Upper lobe of left lung (tissue), 6 donors: ENCODE results near the gene CD27. TPM values are rescaled to one million over a fixed set of nuclear protein-coding genes. Genes with fewer than 3 reads are reported as not detected.

Experiments
- ATAC-seq, 2 donors: fragments of 200-7000 bp; cut with Tn5 transposase; one replicate each; pipeline ENCODE4 v1.9.1; 2022; ENCODE audit warnings: mild to moderate bottlenecking in 2 of 2, moderate library complexity in 2 of 2; ENCODE audit not compliant: low FRiP score in 2 of 2
- DNase-seq, 2 donors: peaks; one replicate each; pipeline ENCODE4 v3.0.0-alpha.2; 2019 to 2020
- H3K27ac ChIP-seq, 4 donors: fragments of 200-600 bp; sonication (generic); one replicate each; pipeline ENCODE4 v1.5.1; 2016 to 2019
- H3K27me3 ChIP-seq, 4 donors: fragments of 200-600 bp; sonication (generic); one replicate each; pipeline ENCODE4 v1.5.1; 2017 to 2019
- H3K36me3 ChIP-seq, 4 donors: fragments of 200-600 bp; sonication (generic); one replicate each; pipeline ENCODE4 v1.5.1; 2016 to 2019
- H3K4me1 ChIP-seq, 4 donors: fragments of 200-600 bp; sonication (generic); one replicate each; pipeline ENCODE4 v1.5.1; 2018 to 2019
- H3K4me3 ChIP-seq, 4 donors: fragments of 200-600 bp; sonication (generic); one replicate each; pipeline ENCODE4 v1.5.1; 2017 to 2019; ENCODE audit warnings: mild to moderate bottlenecking in 2 of 4, moderate library complexity in 1 of 4
- H3K9me3 ChIP-seq, 4 donors: fragments of 200-600 bp; sonication (generic); one replicate each; pipeline ENCODE4 v1.5.1; 2018 to 2019
- EP300 ChIP-seq, 4 donors: sonication (generic); formaldehyde crosslinking; IDR thresholded peaks; one replicate each; pipeline ENCODE4 v1.5.1; 2017; ENCODE audit warnings: antibody characterized with exemption in 4 of 4, control low read depth in 2 of 4
- POLR2A ChIP-seq, 4 donors: fragments of 450-650 bp; IDR thresholded peaks; one replicate each; pipeline ENCODE4 v1.5.1; 2016 to 2017; ENCODE audit warnings: antibody characterized with exemption in 4 of 4, mild to moderate bottlenecking in 2 of 4
- POLR2AphosphoS5 ChIP-seq, 2 donors: sonication (generic); formaldehyde crosslinking; IDR thresholded peaks; one replicate each; pipeline ENCODE4 v1.5.1; 2017; ENCODE audit warnings: antibody characterized with exemption in 2 of 2
- WGBS, 2 donors: methylation state at CpG; one replicate each; pipeline ENCODE4 v1.1.5; 2017 to 2018; 5-methylcytosine and 5-hydroxymethylcytosine counted together
- total RNA-seq, 6 donors: library from RNA; depleted of rRNA in 4 of 6; stranded (reverse); fragments of >200 nt in 4 of 6; gene quantifications; one replicate each; pipeline versions ENCODE4 v1.1.0 to v1.2.1, GENCODE V29; 2016 to 2021
- TF ChIP-seq, protein P1 (sequence below), 6 experiments: fragments of 450-650 bp in 4 of 6; fragments of 200-600 bp in 2 of 6; sonication (generic) in 2 of 6; IDR thresholded peaks; one replicate each; pipeline ENCODE4 v1.5.1; 2016 to 2019; ENCODE audit warnings: antibody characterized with exemption in 6 of 6
- donor health status: DM: no; HTN: no; CAD: no; lungs with moderate emphysema.
- donor health status: DM: no; HTN: yes; CAD: no; lungs with severe emphysema.

The CD27 gene
- total RNA-seq, 6 donors from 2014 or later: 1.0 to 8.8 (median 3.3) TPM; not detected in 1

DNA sequence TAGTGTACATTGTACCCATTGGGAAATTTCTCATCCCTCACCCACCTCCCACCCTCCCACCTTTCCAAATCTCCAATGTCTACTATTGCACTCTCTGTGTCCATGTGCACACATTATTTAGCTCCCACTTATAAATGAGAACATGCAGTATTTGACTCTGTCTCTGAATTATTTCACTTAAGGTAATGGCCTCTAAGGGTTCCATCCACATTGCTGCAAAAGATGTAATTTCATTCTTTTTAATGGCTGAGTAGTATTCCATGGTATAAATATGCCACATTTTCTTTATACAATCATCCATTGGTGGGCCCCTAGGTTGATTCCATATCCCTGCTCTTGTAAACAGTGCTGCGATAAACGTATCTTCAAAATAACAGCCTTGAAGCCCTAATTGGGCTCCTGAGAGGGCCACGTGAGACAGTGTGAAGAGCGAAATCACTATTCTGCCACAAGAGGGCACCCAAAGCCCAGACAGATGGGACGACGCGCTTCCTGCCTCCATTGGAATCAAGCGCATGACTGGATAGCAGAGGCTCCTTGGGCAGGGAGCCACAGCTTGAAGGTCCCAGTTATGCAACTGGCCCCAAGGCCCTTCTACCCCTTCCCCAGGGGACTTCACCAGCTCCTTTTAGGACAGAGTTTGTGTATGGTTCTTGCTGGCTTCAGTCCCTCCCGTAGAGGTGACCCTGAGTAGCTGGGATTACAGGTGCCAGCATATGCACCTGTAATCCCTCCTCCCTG, 21.3 kb upstream of the CD27 start:
- 1 to 4% methylated on average over 6 to 9 of the region's 9 CpGs for WGBS, 2 donors
- DNase-seq (peak in 1 of 2 donors; percentile 93), ATAC-seq (peak; percentile 95 to 98)
- Histone ChIP-seq H3K4me3 (no peak overlapping the region), H3K36me3 (no peaks in the 10 kb centered on the region), H3K4me1 (peaks cover 11 to 18% (median 13%) of the 10 kb centered on the region in 4 donors), H3K27ac (peak overlapping the region in 1 of 4 donors; percentile 27), H3K9me3 (no peaks in the 10 kb centered on the region), H3K27me3 (no peaks in the 10 kb centered on the region)
- peak; percentile 56 to 61 for TF ChIP-seq POLR2AphosphoS5 (IDR thresholded peaks at IDR 0.05)
- TF ChIP-seq, protein P1, sequence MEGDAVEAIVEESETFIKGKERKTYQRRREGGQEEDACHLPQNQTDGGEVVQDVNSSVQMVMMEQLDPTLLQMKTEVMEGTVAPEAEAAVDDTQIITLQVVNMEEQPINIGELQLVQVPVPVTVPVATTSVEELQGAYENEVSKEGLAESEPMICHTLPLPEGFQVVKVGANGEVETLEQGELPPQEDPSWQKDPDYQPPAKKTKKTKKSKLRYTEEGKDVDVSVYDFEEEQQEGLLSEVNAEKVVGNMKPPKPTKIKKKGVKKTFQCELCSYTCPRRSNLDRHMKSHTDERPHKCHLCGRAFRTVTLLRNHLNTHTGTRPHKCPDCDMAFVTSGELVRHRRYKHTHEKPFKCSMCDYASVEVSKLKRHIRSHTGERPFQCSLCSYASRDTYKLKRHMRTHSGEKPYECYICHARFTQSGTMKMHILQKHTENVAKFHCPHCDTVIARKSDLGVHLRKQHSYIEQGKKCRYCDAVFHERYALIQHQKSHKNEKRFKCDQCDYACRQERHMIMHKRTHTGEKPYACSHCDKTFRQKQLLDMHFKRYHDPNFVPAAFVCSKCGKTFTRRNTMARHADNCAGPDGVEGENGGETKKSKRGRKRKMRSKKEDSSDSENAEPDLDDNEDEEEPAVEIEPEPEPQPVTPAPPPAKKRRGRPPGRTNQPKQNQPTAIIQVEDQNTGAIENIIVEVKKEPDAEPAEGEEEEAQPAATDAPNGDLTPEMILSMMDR (IDR thresholded peaks at IDR 0.05): peak; percentile 79 to 95 (median 88)
- TF ChIP-seq EP300 (IDR thresholded peaks at IDR 0.05): no peak

DNA sequence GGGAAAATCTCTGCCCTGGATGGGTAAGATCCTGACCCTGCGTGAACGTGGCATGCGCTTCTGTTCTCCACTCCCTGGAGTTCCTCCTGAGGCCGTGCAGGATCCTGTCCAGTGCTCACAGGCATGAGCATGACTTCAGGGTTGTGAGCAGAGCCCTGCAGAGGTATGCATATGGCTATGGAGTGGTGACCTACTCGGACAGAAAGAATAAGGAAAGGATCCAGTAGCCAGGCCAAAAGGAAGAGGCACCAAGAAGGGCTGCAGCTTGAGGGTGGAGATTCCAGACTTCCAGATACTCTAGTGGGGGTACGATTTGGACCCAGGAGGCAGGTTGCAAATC, 20.8 kb upstream of the CD27 start:
- TF ChIP-seq POLR2AphosphoS5 (IDR thresholded peaks at IDR 0.05): no peak
- TF ChIP-seq, protein P1 (IDR thresholded peaks at IDR 0.05): no peak
- no peak for TF ChIP-seq EP300 (IDR thresholded peaks at IDR 0.05)
- no peak for TF ChIP-seq POLR2A (IDR thresholded peaks at IDR 0.05)
- ATAC-seq (peak in 1 of 2 donors; percentile 10), DNase-seq (no peak)
- Histone ChIP-seq H3K36me3 (no peaks in the 10 kb centered on the region), H3K27me3 (no peaks in the 10 kb centered on the region), H3K27ac (peak overlapping the region in 1 of 4 donors; percentile 27), H3K4me1 (peaks cover 11 to 18% (median 13%) of the 10 kb centered on the region in 4 donors), H3K9me3 (no peaks in the 10 kb centered on the region), H3K4me3 (no peak overlapping the region)
- WGBS, 2 donors: 45 to 49% methylated on average over 5 to 6 of the region's 6 CpGs

DNA sequence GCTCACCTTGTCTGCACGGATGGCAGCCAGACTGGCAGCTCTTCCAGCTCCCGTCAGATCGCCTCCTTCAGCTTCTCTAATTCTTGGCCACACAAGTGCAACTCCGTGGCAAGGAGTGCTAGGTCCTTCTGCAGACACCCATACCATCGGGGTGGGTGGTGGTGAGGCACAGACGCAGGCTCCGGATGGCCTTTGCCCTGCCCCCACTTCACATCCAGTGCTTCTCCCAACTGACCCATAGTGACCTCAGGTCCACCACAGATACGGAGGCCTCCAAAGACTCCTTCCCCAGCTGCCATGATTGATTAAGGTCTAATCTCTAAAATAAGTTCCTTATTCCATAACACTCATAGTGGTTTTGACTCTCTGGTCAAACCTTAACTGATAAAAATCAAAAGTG, 19.9 kb upstream of the CD27 start:
- ATAC-seq: no peak
- H3K27me3 ChIP-seq: no peaks in the 10 kb centered on the region
- no peak for TF ChIP-seq POLR2A (IDR thresholded peaks at IDR 0.05)
- no peak for TF ChIP-seq EP300 (IDR thresholded peaks at IDR 0.05)
- no peak for TF ChIP-seq POLR2AphosphoS5 (IDR thresholded peaks at IDR 0.05)
- TF ChIP-seq, protein P1 (IDR thresholded peaks at IDR 0.05): no peak
- DNase-seq: no peak
- H3K4me1 ChIP-seq: peaks cover 11 to 18% (median 13%) of the 10 kb centered on the region in 4 donors
- no peak overlapping the region for H3K4me3 ChIP-seq
- WGBS, 2 donors: 72 to 79% methylated on average over 4 to 8 of the region's 8 CpGs
- no peaks in the 10 kb centered on the region for H3K36me3 ChIP-seq
- H3K27ac ChIP-seq: no peak overlapping the region
- no peaks in the 10 kb centered on the region for H3K9me3 ChIP-seq

DNA sequence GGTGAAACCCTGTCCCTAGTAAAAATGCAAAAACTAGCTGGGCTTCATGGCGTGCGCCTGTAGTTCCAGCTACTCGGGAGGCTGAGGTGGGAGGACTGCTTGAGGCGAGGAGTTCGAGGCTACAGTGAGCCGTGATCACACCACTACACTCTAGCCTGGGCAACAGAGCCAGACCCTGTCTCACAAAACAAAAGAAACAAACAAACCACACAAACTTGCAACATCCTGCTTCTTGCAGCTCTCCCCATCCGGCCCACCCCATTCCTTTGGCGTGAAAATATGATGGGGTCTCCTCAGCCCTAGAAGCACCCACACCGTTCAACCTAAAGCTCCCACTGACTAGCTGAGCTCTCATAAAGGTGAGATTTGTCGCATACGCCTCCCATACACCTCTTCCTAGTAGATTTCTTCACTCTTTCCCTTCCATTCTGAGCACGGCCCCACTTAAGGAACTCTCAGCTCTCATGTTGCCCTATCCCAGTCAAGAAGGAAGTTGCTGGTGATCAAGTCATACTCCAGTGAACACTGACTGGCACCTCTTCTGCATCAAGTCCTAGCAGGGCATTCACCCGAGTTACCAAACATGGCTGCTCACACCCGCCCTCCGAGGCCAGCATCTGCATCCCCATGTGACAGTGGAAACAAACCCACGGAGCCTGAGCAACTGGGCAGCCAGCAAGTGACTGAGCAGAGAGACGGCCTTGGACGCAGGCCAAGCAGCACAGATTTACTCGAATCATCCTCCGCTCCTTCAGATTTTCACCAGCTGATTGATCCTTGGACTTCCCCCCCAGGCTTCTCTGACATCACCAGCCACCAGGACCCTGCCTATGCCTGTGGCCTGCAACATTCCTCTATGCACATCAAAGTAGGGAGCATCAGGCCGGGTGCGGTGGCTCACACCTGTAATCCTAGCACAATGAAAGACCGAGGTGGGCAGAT, 18.9 kb upstream of the CD27 start:
- no peak for DNase-seq

More for the DNA sequence above, 18.9 kb upstream of the CD27 start:
- TF ChIP-seq, protein P1 (IDR thresholded peaks at IDR 0.05): no peak
- TF ChIP-seq EP300 (IDR thresholded peaks at IDR 0.05): no peak
- TF ChIP-seq POLR2AphosphoS5 (IDR thresholded peaks at IDR 0.05): no peak
- TF ChIP-seq POLR2A (IDR thresholded peaks at IDR 0.05): no peak
- H3K27ac ChIP-seq: peak overlapping the region in 1 of 4 donors; percentile 11
- no peak for ATAC-seq
- H3K27me3 ChIP-seq: no peaks in the 10 kb centered on the region
- no peaks in the 10 kb centered on the region for H3K9me3 ChIP-seq
- H3K36me3 ChIP-seq: no peaks in the 10 kb centered on the region
- peaks cover 10 to 18% (median 16%) of the 10 kb centered on the region in 4 donors for H3K4me1 ChIP-seq
- 84 to 86% methylated on average over 17 to 23 of the region's 23 CpGs for WGBS, 2 donors
- H3K4me3 ChIP-seq: no peak overlapping the region
